IPS DF 4.7 (cell line): Measurements from ENCODE around the gene HDAC9.

Source experiments
- DNase-seq: peaks from one replicate; pipeline ENCODE4 v3.0.0-alpha.2; 2013; ENCODE audit warnings: low spot score; ENCODE audit errors: extremely low read depth

The HDAC9 gene

GRCh38 chr7:18495412-18496340 is at the start of gene HDAC9:
TSS of gene HDAC9 (plus strand) at chr7:18495749. CDS start at chr7:18496303, 554 bp downstream.
- no peak for DNase-seq

DNA sequence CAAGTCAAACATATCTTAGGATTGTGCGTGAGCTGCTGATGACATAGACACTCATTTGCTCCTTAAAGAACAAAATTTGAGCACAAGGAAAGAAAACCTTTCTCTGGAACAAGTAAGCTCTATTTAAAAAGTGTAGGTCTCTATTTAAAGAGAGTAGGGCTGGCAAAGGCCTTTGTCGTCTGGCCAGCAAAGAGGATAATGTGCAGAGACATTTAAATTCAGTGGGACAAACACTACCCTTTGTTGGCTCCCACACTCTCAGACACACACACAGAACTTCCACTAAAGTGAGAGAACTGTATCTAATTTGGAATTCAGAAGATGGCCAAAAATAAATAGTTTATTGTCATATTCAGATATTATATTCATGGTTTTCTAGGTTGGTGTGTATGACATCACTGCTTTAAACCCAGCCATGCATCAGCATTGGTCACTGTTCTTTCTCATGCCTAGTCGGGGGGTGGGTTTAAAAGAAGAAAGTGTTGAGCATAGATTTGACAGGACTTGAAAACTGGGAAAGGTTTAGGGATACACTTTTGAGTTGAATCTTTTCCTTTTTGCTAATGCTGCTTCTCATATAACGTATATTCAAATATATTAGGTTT is 49.5 kb upstream of the HDAC9 start:
- DNase-seq: no peak

DNA sequence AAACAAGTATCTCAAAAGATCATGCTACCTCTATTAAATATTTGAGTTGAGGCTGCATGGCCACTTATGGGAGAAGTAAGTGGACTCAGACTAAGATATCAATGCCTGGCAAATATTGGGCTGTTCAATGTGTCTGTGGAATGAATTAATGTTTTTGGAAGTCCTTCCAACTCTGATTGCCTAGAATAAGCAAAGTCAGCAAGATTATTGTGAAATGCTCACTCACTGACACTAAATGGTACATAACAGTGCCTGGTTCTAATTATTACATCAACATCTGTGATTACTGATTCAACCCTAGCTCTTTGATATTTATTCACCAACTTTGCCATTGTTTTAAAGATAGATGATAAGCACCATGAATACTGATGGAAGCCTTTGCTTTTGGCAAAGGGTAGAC is 45.5 kb upstream of the HDAC9 start:
- DNase-seq: no peak

DNA sequence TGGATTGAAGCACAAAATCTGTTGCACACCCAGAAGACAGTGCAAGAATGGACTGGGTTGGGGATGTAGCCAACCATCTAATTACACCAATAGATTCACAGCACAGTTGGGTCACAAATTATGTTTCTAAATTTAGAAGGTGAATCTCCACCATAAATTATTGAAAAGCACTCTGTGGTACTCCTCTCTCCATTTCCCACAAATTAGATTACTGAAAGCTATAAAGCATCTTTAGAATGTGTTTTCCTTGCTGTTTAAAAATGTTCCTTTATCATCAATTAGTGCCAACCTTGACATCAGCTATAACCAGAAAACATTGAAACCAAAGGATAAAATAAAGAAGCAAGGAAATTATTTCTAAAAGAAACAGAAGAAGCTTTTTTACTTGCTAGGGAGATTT is 39.9 kb upstream of the HDAC9 start:
- DNase-seq: no peak

- no peak for DNase-seq
Observed at GRCh38 chr7:18457832-18458231, 37.7 kb upstream of the HDAC9 start.

GRCh38 chr7:18458830-18459229 is 36.7 kb upstream of the HDAC9 start:
- DNase-seq: no peak

DNA sequence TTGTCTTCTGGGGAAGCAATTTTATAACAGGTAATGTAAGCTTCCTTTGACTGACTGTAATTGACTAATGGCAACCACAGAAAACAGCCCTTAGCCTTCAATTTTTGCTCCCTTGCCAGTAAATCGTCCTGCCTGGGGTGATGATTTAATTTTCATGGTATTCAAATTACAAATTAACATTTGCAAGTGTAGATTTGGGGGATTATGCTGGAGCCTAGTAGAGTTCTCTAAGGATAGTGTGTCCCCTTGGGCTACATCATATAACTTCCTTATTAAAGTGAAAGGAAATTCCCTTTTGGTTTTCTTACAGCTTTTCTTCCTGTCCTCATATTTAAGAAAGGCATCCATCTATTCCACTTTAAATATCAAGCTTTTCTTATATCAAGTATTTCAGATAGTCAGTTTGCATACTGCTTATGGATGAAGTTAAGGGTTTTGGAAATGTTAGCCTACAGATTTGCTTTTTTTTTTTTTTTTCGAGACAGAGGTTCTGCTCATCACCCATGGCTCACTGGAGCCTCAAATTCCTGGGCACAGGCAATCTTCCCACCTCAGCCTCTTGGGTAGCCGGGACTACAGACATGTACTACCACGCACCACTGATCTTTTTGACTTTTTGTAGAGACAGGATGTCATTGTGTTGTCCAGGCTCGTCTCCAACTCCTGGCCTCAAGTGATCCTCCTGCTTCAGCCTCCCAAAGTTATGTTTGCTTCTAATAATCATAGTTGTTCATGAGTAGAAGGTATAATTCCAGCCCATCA is 35.9 kb upstream of the HDAC9 start:
- DNase-seq: no peak

DNA sequence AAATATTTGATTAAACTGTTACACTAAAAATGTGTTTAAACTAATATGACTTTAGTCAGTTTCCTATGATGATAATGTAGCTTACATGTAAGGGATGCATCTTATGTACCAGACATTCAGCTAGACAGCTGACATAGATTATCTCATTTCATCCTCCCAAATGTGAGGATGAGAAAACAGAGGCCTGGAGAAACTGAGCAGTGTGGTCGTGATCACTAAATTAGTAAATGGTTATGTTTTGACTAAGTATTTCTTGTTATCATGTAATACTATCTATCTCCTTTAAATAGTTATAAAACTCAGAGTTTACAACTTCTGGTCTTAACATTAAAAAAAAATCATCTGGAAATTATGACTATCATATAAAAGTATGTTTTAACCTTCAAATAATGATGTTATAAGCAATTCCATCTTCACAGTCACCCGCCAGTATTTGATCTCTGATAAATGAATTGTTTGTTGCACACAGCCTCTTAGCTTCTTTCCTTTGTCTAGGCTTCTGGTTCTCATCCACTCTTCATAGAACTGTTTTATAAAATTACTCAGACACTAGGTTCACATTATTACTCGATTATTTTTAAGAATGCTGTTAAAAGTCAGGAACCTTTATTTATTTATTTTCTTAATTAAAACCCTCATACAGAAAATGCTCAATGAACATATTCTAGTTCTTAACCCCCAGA is 33.6 kb upstream of the HDAC9 start:
- DNase-seq: no peak

- no peak for DNase-seq
Observed at GRCh38 chr7:18464830-18465229, 30.7 kb upstream of the HDAC9 start.

DNA sequence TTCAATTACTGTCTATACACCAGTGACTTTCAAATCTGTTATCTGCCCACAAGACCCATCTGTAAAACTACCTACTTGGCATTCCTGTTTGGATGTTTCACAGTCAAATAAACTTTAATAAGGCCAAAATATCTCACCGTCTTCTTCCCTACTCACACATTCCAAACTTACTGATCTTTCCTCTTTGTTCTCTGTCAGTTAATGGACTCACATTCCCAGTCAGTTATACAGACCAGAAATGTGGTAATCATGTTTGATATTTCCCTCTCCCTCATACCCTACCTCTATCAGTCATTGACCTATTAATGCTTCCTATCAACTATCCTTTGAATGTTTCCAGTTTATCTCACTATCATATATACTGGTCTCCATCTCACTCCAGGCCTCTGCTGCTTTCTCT is 28.5 kb upstream of the HDAC9 start:
- DNase-seq: no peak

- DNase-seq: no peak
Observed at GRCh38 chr7:18468795-18469194, 26.8 kb upstream of the HDAC9 start.

DNA sequence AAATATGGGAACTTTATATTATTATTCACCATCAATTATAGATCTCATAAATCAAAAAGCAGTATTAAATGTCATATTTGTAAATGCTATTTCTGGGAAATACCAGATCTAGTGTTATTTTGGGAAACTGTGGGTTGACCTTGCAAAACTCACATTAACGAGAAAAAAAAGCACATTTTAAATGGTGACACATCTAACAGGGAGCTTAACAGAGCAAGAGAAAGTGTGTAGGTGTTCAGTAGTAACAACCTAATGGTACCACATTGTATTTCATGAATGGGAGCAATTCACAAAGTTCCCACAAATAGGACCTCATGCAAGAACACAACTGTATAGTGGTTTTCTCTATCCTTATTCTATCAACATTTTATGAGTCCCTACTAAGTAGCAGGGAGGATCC is 26.2 kb upstream of the HDAC9 start:
- no peak for DNase-seq

GRCh38 chr7:18471476-18472160 is 23.9 kb upstream of the HDAC9 start:
- DNase-seq: no peak

- no peak for DNase-seq
Observed at GRCh38 chr7:18472161-18472483, 23.4 kb upstream of the HDAC9 start.

GRCh38 chr7:18473119-18473518 is 22.4 kb upstream of the HDAC9 start:
- no peak for DNase-seq

- no peak for DNase-seq
Observed at GRCh38 chr7:18474944-18475343, 20.6 kb upstream of the HDAC9 start.

DNA sequence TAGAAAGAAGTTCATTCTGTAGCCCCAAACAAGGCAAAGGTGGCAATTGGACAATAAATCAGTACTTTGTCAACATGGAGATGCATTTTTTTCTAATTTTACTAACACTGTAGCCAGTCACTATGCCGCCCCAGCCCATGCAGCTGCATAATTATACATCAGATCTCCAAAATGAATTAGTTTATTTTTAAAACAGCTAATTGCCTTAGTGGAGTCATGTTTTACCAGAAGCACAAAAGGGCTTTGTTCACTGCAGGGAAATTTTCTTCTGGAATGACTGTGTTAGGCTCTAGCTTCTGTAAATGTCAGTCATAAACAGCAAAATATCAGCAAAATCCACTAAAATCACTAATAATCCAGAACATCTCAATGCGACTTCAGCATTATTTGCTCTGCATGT is 20.1 kb upstream of the HDAC9 start:
- DNase-seq: no peak

DNA sequence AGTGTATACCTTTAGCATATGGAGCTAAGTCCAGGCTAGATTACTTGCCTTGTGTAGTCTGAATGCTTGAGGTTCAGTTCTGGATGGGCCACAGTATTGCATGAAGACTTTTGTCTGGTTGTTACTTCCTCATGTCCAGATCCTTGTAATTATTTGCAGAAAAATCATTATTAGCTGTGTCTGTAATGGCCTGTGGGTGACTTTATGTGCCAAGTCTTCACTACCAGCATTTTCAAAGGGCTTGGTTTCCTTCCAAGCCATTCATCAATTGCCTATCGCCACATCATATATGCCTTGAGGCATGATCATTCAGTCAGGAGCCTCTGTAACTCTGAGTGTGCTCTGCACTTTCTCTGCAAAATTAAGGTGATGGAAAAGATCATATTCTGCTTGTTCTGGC is 13.8 kb upstream of the HDAC9 start:
- no peak for DNase-seq

GRCh38 chr7:18488049-18488448 is 7.5 kb upstream of the HDAC9 start:
- no peak for DNase-seq

DNA sequence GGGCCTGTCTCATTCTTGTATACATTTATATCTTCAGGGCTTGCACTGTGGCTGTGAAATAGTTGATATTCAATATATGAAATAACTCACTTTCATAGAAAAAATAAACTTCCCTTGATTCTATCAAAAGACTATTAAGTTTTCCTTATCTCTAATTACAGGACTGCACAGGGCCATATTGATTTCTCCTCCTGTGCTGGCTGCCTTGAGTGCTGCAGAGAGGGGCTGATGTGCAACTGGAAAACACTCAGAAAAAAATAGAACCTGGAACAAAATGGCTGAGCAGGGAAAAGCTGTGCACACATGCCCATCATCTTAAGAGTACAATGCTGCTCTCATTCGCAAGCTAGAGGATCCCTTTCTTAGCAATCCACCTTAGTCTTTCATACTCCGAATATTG is 5.9 kb upstream of the HDAC9 start:
- no peak for DNase-seq

DNA sequence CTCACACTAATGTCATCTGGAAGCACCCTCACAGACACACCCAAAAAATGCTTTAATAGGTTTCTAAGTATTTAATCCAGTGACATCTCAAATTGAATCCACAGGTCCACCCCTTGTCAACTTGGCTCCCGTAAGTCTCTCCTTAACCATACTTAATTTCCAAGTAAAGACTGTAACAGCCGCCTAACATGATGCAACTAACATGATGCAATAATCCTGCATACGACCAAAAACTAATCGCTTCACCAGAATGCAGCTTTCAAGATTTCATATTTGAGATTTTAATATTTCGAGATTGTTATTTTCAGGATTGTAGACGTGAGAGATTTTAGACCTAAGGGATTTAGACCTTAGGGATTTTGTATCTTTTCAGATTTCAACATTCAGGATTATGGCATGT is 3.7 kb upstream of the HDAC9 start:
- DNase-seq: no peak
